ENCODE data around the gene RPS2.
A peak's percentile ranks its signal among the peaks of the same experiment; 100 is the strongest.

RPS2 gene

GRCh38 chr16:1998852-1999801 lies 34.5 kb upstream of the RPS2 start:
- DNase-seq (ENCODE audit: low read depth), result no peak

- no peak for DNase-seq (ENCODE audit: low read depth)
These were observed 33.8 kb upstream of the RPS2 start for GRCh38 chr16:1998360-1998835.

GRCh38 chr16:1997494-1998359 lies 33.1 kb upstream of the RPS2 start:
- DNase-seq (ENCODE audit: low read depth), result no peak

- no peak for DNase-seq (ENCODE audit: low read depth)
These were observed 29.1 kb upstream of the RPS2 start for GRCh38 chr16:1993731-1994131.

GRCh38 chr16:1992704-1993317 lies 28.2 kb upstream of the RPS2 start:
- DNase-seq (ENCODE audit: low read depth), result no peak

GRCh38 chr16:1991948-1992703 lies 27.5 kb upstream of the RPS2 start:
- DNase-seq (ENCODE audit: low read depth), result peak; percentile 98

GRCh38 chr16:1991588-1991947 lies 26.9 kb upstream of the RPS2 start:
- no peak for DNase-seq (ENCODE audit: low read depth)

- no peak for DNase-seq (ENCODE audit: low read depth)
These were observed 26.5 kb upstream of the RPS2 start for GRCh38 chr16:1991135-1991551.

- no peak for DNase-seq (ENCODE audit: low read depth)
These were observed 25.9 kb upstream of the RPS2 start for GRCh38 chr16:1990351-1991134.

GRCh38 chr16:1990101-1990350 lies 25.4 kb upstream of the RPS2 start:
- no peak for DNase-seq (ENCODE audit: low read depth)

- DNase-seq (ENCODE audit: low read depth), result no peak
These were observed 24.8 kb upstream of the RPS2 start, which contains the start of gene SYNGR3 for GRCh38 chr16:1989209-1990100. TSS of gene SYNGR3 (plus strand) at chr16:1989970. CDS start at chr16:1990103, 133 bp downstream.

GRCh38 chr16:1987198-1987597 lies 22.6 kb upstream of the RPS2 start:
- no peak for DNase-seq (ENCODE audit: low read depth)

GRCh38 chr16:1985466-1986150 lies 21.0 kb upstream of the RPS2 start:
- no peak for DNase-seq (ENCODE audit: low read depth)

GRCh38 chr16:1984347-1985225 lies 20.0 kb upstream of the RPS2 start:
- no peak for DNase-seq (ENCODE audit: low read depth)

- DNase-seq (ENCODE audit: low read depth), result no peak
These were observed 19.1 kb upstream of the RPS2 start, which contains the start of gene GFER for GRCh38 chr16:1983544-1984346. TSS of gene GFER (plus strand) at chr16:1984193. CDS start at chr16:1984219, 26 bp downstream.

- no peak for DNase-seq (ENCODE audit: low read depth)
These were observed 18.4 kb upstream of the RPS2 start for GRCh38 chr16:1982991-1983543.

- no peak for DNase-seq (ENCODE audit: low read depth)
These were observed 17.4 kb upstream of the RPS2 start for GRCh38 chr16:1982013-1982433.
